Thoracic aorta (tissue), 2 donors: ENCODE results near the gene LAMA1. TPM values are rescaled to one million over a fixed set of nuclear protein-coding genes. Genes with fewer than 3 reads are reported as not detected.

ENCODE experiments used
- ATAC-seq: fragments of 150-250 bp; one replicate; pipeline ENCODE4 v1.8.0; 2017; ENCODE audit warnings: low read depth; ENCODE audit not compliant: insufficient number of reproducible peaks, low FRiP score
- DNase-seq: peaks from one replicate; pipeline ENCODE4 v3.0.0-alpha.2; 2020; ENCODE audit warnings: low spot score
- H3K27ac ChIP-seq, 2 donors: fragments of 200-600 bp; sonication (generic); 1 replicate in 1 of 2; 2 replicates in 1 of 2; pipeline ENCODE4 v1.5.1; 2016; ENCODE audit warnings: mild to moderate bottlenecking in 2 of 2, moderate library complexity in 2 of 2
- H3K27me3 ChIP-seq: fragments of 200-600 bp; sonication (generic); replicated peaks from 2 replicates; pipeline ENCODE4 v1.6.0; 2016; ENCODE audit warnings: mild to moderate bottlenecking; ENCODE audit not compliant: insufficient read depth
- H3K36me3 ChIP-seq: fragments of 200-600 bp; sonication (generic); one replicate; pipeline ENCODE4 v1.5.1; 2016
- H3K4me1 ChIP-seq, 2 donors: fragments of 200-600 bp; sonication (generic); 1 replicate in 1 of 2; 2 replicates in 1 of 2; pipeline versions ENCODE4 v1.5.1 to v1.6.0; 2016; ENCODE audit warnings: low read depth in 2 of 2, mild to moderate bottlenecking in 1 of 2; ENCODE audit not compliant: control insufficient read depth in 1 of 2
- H3K4me3 ChIP-seq: fragments of 200-600 bp; sonication (generic); 2 replicates; pipeline ENCODE4 v1.5.1; 2016; ENCODE audit warnings: mild to moderate bottlenecking
- H3K9me3 ChIP-seq: fragments of 200-600 bp; sonication (generic); 2 replicates; pipeline ENCODE4 v1.5.1; 2016
- total RNA-seq, 2 donors: library from RNA; depleted of rRNA; stranded (reverse); fragments of >200 nt; gene quantifications; one replicate each; pipeline versions ENCODE4 v1.1.0 to v1.2.3, GENCODE V29; 2016
- TF ChIP-seq, protein P1 (sequence below): fragments of 200-600 bp; sonication (generic); IDR thresholded peaks from one replicate; pipeline ENCODE4 v1.5.1; 2019; ENCODE audit warnings: antibody characterized with exemption

LAMA1 gene
- total RNA-seq, 2 donors from 2014 or later: 0.56 TPM; not detected in 1

DNA sequence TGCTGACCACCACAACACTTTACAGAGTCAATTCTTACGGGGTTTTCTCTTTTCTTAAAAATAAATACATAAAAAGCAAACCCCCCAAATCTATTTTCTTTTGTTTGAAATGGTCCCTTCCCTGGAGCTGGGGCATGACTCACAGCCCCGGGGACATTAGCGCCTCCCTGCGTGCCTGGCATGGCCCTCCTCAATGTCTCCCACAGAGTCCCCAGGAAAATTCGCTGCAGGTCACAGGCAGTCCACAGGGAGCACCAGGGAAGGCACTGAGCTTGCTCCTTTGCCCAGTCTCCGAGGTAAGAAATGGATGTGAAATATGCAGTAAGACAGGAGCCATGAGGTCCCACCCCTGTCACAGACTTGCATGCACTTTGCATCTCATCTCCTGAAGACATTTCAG, 142.5 kb downstream of the LAMA1 start:
- H3K4me1 ChIP-seq: no peaks in the 10 kb centered on the region
- H3K36me3 ChIP-seq: no peaks in the 10 kb centered on the region
- H3K9me3 ChIP-seq: no peaks in the 10 kb centered on the region
- TF ChIP-seq, protein P1, sequence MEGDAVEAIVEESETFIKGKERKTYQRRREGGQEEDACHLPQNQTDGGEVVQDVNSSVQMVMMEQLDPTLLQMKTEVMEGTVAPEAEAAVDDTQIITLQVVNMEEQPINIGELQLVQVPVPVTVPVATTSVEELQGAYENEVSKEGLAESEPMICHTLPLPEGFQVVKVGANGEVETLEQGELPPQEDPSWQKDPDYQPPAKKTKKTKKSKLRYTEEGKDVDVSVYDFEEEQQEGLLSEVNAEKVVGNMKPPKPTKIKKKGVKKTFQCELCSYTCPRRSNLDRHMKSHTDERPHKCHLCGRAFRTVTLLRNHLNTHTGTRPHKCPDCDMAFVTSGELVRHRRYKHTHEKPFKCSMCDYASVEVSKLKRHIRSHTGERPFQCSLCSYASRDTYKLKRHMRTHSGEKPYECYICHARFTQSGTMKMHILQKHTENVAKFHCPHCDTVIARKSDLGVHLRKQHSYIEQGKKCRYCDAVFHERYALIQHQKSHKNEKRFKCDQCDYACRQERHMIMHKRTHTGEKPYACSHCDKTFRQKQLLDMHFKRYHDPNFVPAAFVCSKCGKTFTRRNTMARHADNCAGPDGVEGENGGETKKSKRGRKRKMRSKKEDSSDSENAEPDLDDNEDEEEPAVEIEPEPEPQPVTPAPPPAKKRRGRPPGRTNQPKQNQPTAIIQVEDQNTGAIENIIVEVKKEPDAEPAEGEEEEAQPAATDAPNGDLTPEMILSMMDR: no peak
- no peaks in the 10 kb centered on the region for H3K27me3 ChIP-seq
- H3K4me3 ChIP-seq: no peak overlapping the region
- ATAC-seq (no peak), DNase-seq (no peak)
- no peak overlapping the region for H3K27ac ChIP-seq

DNA sequence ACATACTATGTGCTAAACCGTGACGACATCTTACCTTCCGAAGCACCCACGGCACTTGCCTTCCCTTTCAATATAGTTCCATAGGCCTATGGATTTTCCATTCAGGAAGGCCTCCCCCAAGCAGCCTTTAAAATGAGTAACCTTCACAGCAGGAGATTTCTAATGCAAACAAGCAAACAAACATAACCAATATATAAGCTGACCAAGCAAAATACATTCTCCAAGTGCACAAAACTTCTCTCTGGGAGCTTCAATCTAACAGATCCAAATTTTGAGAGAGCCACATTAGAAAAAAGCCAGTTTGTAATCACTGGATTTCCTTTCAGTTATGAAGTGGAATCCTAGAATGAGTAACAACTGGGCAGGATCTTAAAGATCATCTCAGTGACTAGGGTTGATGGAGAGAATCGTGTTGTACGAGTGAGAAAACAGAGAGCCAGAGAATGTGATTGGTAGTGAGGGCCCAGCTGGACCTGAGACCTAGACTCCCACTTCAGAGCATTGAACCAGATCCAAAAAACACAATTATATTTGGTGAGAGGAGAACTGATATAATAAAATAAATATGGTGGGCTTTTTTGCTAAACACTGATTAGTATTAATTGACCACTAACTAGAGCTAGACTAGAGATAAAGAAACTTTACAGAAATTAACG, 145.6 kb downstream of the LAMA1 start:
- no peaks in the 10 kb centered on the region for H3K27me3 ChIP-seq
- H3K4me1 ChIP-seq: no peaks in the 10 kb centered on the region
- H3K36me3 ChIP-seq: no peaks in the 10 kb centered on the region
- H3K27ac ChIP-seq: no peak overlapping the region
- DNase-seq (no peak), ATAC-seq (no peak)
- H3K4me3 ChIP-seq: no peak overlapping the region
- TF ChIP-seq, protein P1: no peak
- no peaks in the 10 kb centered on the region for H3K9me3 ChIP-seq

DNA sequence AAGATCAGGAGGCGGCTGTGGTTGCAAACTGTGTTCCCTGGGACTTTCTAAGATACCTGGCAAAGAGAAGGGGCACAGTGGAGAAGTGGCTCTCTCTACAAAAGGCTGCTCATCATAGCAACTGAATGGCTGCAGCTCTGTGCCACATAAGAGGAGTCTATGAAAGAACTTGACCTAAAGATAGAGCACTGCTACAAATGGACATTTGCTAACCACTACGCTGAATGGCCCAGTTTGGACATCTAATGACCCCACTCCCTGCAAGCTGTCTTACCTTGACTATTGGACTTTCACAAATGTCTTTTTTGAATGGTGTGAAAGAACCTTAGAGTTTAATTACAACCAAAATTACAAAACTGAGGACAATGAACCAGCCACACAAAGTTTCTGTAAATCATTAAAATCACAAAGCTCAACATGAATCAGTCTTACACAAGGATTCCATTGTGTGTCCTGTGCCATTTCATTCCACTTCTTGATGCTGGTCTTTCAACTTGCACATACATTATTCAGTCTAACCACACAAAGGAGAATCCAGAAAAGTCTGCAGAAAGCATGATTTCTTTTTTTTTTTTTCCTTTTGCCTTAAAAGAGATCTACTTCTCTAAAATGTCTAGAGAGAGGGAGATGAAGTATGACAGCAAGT, 154.0 kb downstream of the LAMA1 start:
- Histone ChIP-seq H3K4me1 (no peaks in the 10 kb centered on the region), H3K36me3 (no peaks in the 10 kb centered on the region), H3K9me3 (no peaks in the 10 kb centered on the region), H3K27me3 (no peaks in the 10 kb centered on the region), H3K27ac (no peak overlapping the region), H3K4me3 (no peak overlapping the region)
- no peak for ATAC-seq
- TF ChIP-seq, protein P1: no peak
- DNase-seq: no peak

DNA sequence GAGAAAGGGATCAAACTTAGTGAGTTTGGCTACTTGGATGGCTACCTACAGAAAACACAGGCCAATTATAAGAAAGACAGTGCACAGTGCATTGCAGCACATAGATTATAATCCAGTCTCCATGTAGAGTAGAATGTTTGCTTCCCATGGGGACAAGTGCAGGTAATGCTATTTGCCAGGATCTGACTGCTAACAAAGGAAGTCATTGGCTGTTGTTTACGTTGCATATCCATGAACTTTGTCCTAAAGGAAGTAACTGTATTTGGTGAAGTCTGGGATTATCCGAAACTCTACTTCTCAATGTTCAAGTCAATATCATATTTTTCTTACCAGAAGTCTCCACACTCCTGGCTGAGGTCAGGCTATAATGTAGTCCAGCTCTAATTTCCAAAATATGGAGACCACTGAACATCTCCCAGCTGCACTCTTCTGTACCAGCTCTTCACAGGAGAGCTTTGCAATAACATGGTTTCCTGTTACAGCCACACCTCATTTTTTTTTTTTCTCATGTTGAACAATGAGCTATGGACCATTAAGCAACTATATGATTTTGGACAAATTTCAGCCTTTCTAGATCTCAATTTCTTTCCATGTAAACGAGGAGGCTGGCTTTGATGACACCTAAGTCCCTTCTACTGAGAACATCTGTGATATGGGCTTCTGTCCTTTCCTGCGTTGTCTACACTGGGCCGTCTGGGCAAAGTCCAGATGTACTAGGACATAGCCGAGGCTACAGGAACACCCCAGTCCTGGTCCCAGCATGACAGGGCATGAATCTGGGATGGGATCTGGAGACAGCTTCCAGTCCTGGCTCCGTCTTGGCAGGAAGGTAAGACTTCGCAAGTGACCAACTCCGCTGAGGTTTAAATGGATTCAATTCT, 154.8 kb downstream of the LAMA1 start:
- Histone ChIP-seq H3K36me3 (no peaks in the 10 kb centered on the region), H3K9me3 (no peaks in the 10 kb centered on the region), H3K27me3 (no peaks in the 10 kb centered on the region), H3K27ac (no peak overlapping the region), H3K4me1 (no peaks in the 10 kb centered on the region), H3K4me3 (no peak overlapping the region)
- no peak for DNase-seq
- TF ChIP-seq, protein P1: no peak
- ATAC-seq: no peak

DNA sequence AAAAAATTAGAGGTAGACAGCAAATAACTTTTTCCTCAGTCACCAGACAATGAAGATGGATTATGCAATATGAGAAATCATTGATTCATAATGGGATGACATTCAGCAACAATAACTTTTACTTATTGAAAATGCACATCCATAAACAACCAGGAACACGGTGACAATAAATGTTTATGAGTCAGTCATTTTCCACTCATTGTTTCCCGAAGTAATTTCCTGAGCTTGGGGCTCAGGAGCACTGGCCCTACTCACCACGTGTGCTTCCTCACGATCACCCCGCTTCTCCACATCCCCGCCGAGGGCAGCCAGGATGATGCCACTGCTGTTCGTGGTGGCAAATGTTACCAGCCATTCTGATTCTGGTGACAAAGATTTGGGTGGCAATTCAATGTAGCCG, 156.3 kb downstream of the LAMA1 start:
- no peaks in the 10 kb centered on the region for H3K36me3 ChIP-seq
- H3K4me3 ChIP-seq: no peak overlapping the region
- TF ChIP-seq, protein P1: no peak
- DNase-seq: no peak
- no peak overlapping the region for H3K27ac ChIP-seq
- no peaks in the 10 kb centered on the region for H3K27me3 ChIP-seq
- no peaks in the 10 kb centered on the region for H3K4me1 ChIP-seq
- H3K9me3 ChIP-seq: no peaks in the 10 kb centered on the region
- no peak for ATAC-seq
